DND-41 (cell line): ENCODE measurements around the gene TRRAP.

Experiments used
- ATAC-seq: fragments of 200-7000 bp; cut with Tn5 transposase; 3 replicates; pipeline ENCODE4 v1.9.1; 2021; ENCODE audit warnings: low read depth; ENCODE audit not compliant: insufficient read depth
- DNase-seq: peaks from one replicate; pipeline ENCODE4 v3.0.0-alpha.2; 2020
- H2AFZ ChIP-seq: 2 replicates; pipeline ENCODE4 v1.6.0; 2012; ENCODE audit warnings: low read depth, low read length
- H3K27ac ChIP-seq: 2 replicates; pipeline ENCODE4 v1.5.1; 2012; ENCODE audit warnings: low read length, inconsistent platforms
- H3K27me3 ChIP-seq: fragments of 200-600 bp; sonication (generic); 2 replicates; pipeline ENCODE4 v1.6.0; 2012; ENCODE audit warnings: low read length, mild to moderate bottlenecking, inconsistent platforms; ENCODE audit not compliant: insufficient read depth, poor library complexity
- H3K36me3 ChIP-seq: 2 replicates; pipeline ENCODE4 v1.5.1; 2012; ENCODE audit warnings: low read length, inconsistent platforms; ENCODE audit not compliant: insufficient read depth
- H3K4me1 ChIP-seq: 2 replicates; pipeline ENCODE4 v1.5.1; 2012; ENCODE audit warnings: mild to moderate bottlenecking, low read length; ENCODE audit not compliant: insufficient read depth
- H3K4me2 ChIP-seq: 2 replicates; pipeline ENCODE4 v1.6.0; 2012; ENCODE audit warnings: mild to moderate bottlenecking, moderate library complexity, low read length, inconsistent platforms; ENCODE audit not compliant: insufficient read depth
- H3K4me3 ChIP-seq, 2 experiments: fragments of 200-600 bp in 1 of 2; shearing (Covaris generic) in 1 of 2; 2 replicates each; pipeline ENCODE4 v1.5.1; 2012 to 2016; ENCODE audit warnings: inconsistent platforms in 2 of 2, low read length in 2 of 2, mild to moderate bottlenecking in 2 of 2, low read depth in 1 of 2, moderate library complexity in 1 of 2
- H3K79me2 ChIP-seq: 2 replicates; pipeline ENCODE4 v1.6.0; 2012; ENCODE audit warnings: low read length, inconsistent platforms; ENCODE audit not compliant: insufficient read depth
- H3K9ac ChIP-seq: 2 replicates; pipeline ENCODE4 v1.6.0; 2012; ENCODE audit warnings: low read depth, mild to moderate bottlenecking, inconsistent platforms, low read length, moderate library complexity
- H3K9me3 ChIP-seq: 2 replicates; pipeline ENCODE4 v1.5.1; 2012; ENCODE audit warnings: low read length, moderate library complexity, mild to moderate bottlenecking, inconsistent platforms; ENCODE audit not compliant: insufficient read depth, severe bottlenecking
- H4K20me1 ChIP-seq: 2 replicates; pipeline ENCODE4 v1.6.0; 2012; ENCODE audit warnings: low read length; ENCODE audit not compliant: insufficient read depth
- CTCF ChIP-seq: IDR thresholded peaks from 2 replicates; pipeline ENCODE4 v1.5.1; 2012; ENCODE audit warnings: borderline replicate concordance, low read length, moderate library complexity, mild to moderate bottlenecking; ENCODE audit not compliant: poor library complexity, severe bottlenecking; ENCODE audit errors: extremely low read depth
- EZH2 ChIP-seq: IDR thresholded peaks from 3 replicates; pipeline ENCODE4 v1.6.1; 2012; ENCODE audit warnings: borderline replicate concordance, low read depth, mild to moderate bottlenecking, moderate library complexity, low read length, inconsistent platforms; ENCODE audit not compliant: severe bottlenecking

TRRAP gene

GRCh38 chr7:98982686-98983085, 104.4 kb downstream of the TRRAP start:
- H3K79me2 ChIP-seq = no peaks in the 10 kb centered on the region
- DNase-seq = no peak
- H3K9ac ChIP-seq = no peak overlapping the region
- H3K4me2 ChIP-seq = no peak overlapping the region
- peaks cover 100% of the 10 kb centered on the region for H3K36me3 ChIP-seq
- no peak overlapping the region for H2AFZ ChIP-seq
- H3K4me3 ChIP-seq = no peak overlapping the region
- H3K4me1 ChIP-seq = no peaks in the 10 kb centered on the region
- no peaks in the 10 kb centered on the region for H3K27me3 ChIP-seq
- ATAC-seq = no peak
- H3K27ac ChIP-seq = no peak overlapping the region
- TF ChIP-seq CTCF = no peak
- no peak for TF ChIP-seq EZH2
- 0 out of 2 replicates have a peak, but pooled peaks cover 4% of the 10 kb centered on the region for H4K20me1 ChIP-seq
- no peaks in the 10 kb centered on the region for H3K9me3 ChIP-seq

GRCh38 chr7:98984126-98984525, 105.8 kb downstream of the TRRAP start:
- no peaks in the 10 kb centered on the region for H3K79me2 ChIP-seq
- H3K4me3 ChIP-seq = no peak overlapping the region
- ATAC-seq = no peak
- H3K9ac ChIP-seq = no peak overlapping the region
- TF ChIP-seq EZH2 (no peak), CTCF (no peak)
- H2AFZ ChIP-seq = no peak overlapping the region
- no peak overlapping the region for H3K27ac ChIP-seq
- no peak for DNase-seq
- H3K4me2 ChIP-seq = no peak overlapping the region
- H3K9me3 ChIP-seq = no peaks in the 10 kb centered on the region
- H3K36me3 ChIP-seq = peaks cover 100% of the 10 kb centered on the region
- no peaks in the 10 kb centered on the region for H3K27me3 ChIP-seq
- no peaks in the 10 kb centered on the region for H3K4me1 ChIP-seq
- H4K20me1 ChIP-seq = 0 out of 2 replicates have a peak, but pooled peaks cover 6% of the 10 kb centered on the region

GRCh38 chr7:98985406-98985805, 107.1 kb downstream of the TRRAP start:
- DNase-seq = no peak
- H3K9ac ChIP-seq = no peak overlapping the region
- peaks cover 97% of the 10 kb centered on the region for H3K36me3 ChIP-seq

More at GRCh38 chr7:98985406-98985805, 107.1 kb downstream of the TRRAP start:
- Histone ChIP-seq H3K27me3 (no peaks in the 10 kb centered on the region), H3K4me2 (no peak overlapping the region), H3K9me3 (no peaks in the 10 kb centered on the region), H3K4me3 (no peak overlapping the region), H2AFZ (no peak overlapping the region), H4K20me1 (0 out of 2 replicates have a peak, but pooled peaks cover 7% of the 10 kb centered on the region), H3K27ac (no peak overlapping the region), H3K79me2 (no peaks in the 10 kb centered on the region), H3K4me1 (no peaks in the 10 kb centered on the region)
- no peak for ATAC-seq
- TF ChIP-seq CTCF (no peak), EZH2 (no peak)
